HG03045 (cell line): ENCODE measurements around the gene UGT1A1.

Source experiments
- ATAC-seq: cut with Tn5 transposase; IDR thresholded peaks from one replicate; pipeline ENCODE4 v1.9.1; 2021; ENCODE audit warnings: mild to moderate bottlenecking, moderate library complexity; ENCODE audit not compliant: unreplicated experiment

UGT1A1 gene

GRCh38 chr2:233814056-233814835 lies 54.2 kb downstream of the UGT1A1 start:
- no peak for ATAC-seq

- no peak for ATAC-seq
Observed at GRCh38 chr2:233815861-233816260, 55.8 kb downstream of the UGT1A1 start.

DNA sequence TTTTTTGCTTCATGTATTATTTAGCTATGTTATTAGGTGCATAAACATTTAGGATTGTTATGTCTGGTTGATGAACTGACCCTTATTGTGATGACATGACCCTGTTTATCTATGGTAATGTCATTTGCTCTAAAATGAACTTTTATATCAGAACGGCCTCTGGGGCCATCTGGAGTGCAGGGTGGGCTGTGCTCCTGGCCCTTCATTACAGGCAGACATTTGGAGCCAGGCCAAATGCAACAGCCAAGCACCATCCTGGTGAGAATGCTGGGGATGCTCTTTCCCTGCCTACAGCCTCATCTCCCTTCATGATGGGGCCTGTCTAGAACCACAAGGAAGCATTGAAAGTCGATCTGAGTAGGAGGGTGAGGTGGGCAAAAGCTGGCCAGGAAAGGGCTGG lies 56.3 kb downstream of the UGT1A1 start:
- ATAC-seq = no peak

GRCh38 chr2:233816771-233817170 lies 56.7 kb downstream of the UGT1A1 start:
- no peak for ATAC-seq

GRCh38 chr2:233817361-233817911 lies 57.4 kb downstream of the UGT1A1 start:
- no peak for ATAC-seq

DNA sequence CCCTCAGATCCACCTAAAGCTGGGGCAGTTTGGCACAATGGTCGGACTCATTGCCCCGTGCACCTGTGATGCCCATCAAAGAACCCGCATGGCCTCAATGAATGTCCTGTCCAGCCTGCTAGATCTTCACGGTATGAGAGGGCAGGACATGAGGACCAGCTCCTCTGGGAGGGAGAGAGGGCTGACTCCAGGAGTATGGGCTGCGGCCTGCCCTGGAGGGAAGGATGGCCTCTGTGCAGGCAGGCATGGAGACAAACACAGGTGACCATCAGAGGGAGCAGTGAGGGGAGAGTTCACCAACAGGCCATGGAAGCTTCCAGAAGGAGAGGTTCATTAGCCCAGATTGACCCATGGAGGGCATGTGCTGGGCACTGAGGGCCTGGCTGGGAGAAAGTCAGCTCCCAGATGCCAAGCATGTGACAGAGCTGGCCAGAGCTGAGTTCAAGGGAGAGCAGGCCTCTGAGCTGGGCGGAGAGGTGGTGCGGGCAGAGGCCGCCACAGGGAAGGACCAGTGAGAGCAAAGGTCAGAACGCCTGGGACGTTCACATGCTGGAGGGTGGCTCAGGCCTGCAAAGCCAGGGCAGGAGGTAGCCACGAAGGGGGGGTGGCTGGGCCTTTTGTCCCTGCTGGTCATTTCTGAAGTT lies 58.0 kb downstream of the UGT1A1 start:
- no peak for ATAC-seq

GRCh38 chr2:233818639-233819621 lies 58.9 kb downstream of the UGT1A1 start:
- ATAC-seq = no peak

DNA sequence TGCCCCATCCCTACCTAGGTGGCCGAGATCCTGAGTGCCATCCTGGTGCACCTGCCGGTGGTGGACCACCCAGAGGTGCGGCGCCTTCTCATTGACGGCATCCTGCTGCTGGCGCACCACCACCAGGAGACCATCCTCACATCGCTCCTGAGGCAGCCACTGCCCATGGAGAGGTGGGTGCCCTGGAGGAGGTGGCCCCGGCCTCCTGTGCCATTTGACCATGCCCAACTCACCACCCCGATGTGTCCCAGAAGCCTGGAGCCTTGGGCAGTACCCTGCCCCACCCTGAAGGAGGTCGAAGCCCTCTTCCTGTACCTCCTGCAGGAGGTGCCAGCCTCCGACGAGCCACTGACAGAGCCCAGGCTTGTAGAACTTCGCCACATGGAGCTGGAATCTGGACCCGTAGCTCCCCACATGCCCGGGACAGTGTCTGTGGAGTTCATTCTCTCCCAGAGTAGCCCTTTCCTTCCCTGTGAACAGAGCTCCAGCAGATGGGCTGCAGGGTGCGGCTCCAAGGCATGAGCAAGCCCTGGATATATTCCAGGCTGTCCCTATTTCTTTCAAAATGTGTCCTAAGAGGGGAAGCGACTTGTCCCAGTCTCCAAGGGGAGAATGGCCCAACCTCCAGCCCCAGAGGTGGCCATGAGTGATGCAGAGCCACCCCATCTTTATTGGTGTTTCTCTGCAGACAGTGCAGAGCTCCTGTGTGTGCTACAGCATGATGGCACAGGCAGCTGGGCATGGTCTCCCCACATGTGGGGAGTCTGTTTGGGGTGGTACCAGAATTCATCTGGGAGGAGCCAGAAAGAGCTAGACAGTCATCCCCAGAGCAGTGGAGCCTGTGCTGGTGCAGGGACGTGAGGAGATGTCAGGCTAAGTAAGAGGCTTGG lies 60.1 kb downstream of the UGT1A1 start:
- no peak for ATAC-seq

DNA sequence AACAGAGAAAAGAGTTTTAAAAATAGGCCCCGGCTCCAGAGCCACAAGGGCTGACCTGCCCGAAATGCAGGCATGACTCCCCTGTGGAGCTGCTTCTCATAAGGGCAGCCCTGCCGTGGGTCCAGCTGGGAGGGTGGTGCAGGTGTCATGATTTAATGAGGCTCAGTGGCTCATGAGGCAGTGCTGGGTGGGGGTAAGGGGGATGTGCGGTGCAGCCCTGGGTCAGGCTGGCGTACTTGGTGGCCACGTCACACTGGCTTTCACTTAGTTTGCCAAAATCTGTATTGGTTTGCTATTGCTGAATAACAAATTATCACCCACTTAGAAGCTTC lies 60.7 kb downstream of the UGT1A1 start:
- ATAC-seq = no peak

DNA sequence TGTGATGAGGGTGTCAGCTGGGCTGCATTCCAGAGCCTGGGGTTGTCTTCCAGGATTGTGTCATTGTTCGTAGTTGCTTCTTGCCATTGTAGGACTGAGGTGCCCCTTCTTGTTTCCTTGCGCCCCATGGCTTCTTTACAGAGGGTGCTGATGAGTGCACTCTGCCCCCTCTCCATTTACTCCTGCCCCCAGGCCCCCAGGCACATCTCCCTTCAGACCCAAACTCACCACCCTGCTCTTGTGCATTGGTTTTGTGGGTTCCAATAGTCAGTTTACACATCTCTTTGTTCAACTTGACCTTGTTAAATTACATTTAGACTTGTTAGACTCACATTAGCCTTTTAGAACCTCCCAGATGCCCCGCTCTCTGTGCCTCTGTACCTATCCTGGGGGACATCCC lies 61.1 kb downstream of the UGT1A1 start:
- ATAC-seq = no peak

GRCh38 chr2:233821709-233822100 lies 61.6 kb downstream of the UGT1A1 start:
- ATAC-seq = no peak

DNA sequence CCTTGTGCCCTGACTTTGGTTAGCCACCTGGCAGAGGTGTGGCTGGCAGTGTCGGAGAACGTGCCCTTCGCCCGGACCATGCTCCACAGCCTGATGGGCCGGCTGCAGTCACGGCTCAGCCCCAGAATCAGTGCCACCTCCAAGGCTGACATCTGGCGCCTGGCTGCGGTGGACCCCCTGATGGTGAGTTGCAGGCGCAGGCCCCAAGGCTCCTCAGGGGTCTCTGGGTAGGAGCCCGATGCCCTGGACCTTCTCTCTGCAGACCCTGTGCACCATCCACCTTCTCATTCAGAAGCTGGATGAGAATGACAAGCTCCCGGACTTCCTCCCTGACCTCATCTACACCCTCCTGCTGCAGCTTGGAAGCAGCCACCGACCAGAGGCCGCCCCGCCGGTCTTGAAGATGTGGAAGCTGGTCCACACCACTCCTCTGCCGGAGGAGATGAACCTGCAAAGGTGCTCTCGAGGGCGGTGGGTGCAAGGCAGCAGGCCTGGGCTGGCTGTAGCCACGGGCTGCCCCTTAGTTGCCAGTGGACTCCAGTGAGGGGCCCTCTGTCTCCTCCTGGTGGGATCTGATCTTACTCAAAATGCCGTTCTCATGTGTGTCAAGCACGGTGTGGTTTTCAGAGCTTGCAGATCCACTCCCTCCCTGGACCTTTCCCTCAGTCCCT lies 62.2 kb downstream of the UGT1A1 start:
- no peak for ATAC-seq
